GM19240 (cell line): ENCODE results near the gene FXR2.
A peak's percentile ranks its signal among the peaks of the same experiment; 100 is the strongest.
"Not testable (repeated sequence)": the region's sequence is repeated elsewhere in the genome, so short reads cannot be mapped to it uniquely, and the experiment has no call there.

Source experiments
- DNase-seq: peaks from one replicate; pipeline ENCODE4 v3.0.0; 2011; ENCODE audit warnings: low spot score; ENCODE audit not compliant: insufficient read length

FXR2 gene

GRCh38 chr17:7614425-7615264, at the start of gene FXR2:
FXR2 (minus strand) TSS chr17:7614897; CDS start chr17:7614532, 365 bp downstream.
- DNase-seq: peak; percentile 90

- no peak for DNase-seq
These were observed 42.4 kb upstream of the FXR2 start for GRCh38 chr17:7656958-7657609.

- no peak for DNase-seq
These were observed 40.8 kb upstream of the FXR2 start for GRCh38 chr17:7655541-7655840.

GRCh38 chr17:7654832-7655540, 40.3 kb upstream of the FXR2 start:
- DNase-seq: no peak

- no peak for DNase-seq
These were observed 38.0 kb upstream of the FXR2 start for GRCh38 chr17:7652388-7653356.

- no peak for DNase-seq
These were observed 37.1 kb upstream of the FXR2 start for GRCh38 chr17:7651665-7652387.

- DNase-seq: no peak
These were observed 36.5 kb upstream of the FXR2 start for GRCh38 chr17:7651097-7651664.

GRCh38 chr17:7650509-7651096, 35.9 kb upstream of the FXR2 start, which contains the start of gene ATP1B2:
ATP1B2 (plus strand) TSS chr17:7650926; CDS start chr17:7651519, 593 bp downstream.
- peak; percentile 41 for DNase-seq

GRCh38 chr17:7647018-7647417, 32.3 kb upstream of the FXR2 start:
- no peak for DNase-seq

- no peak for DNase-seq
These were observed 31.8 kb upstream of the FXR2 start for GRCh38 chr17:7646457-7646856.

GRCh38 chr17:7644775-7645174, 30.1 kb upstream of the FXR2 start:
- DNase-seq: no peak

GRCh38 chr17:7641635-7642034, 26.9 kb upstream of the FXR2 start:
- DNase-seq: not testable (repeated sequence)

GRCh38 chr17:7640783-7641182, 26.1 kb upstream of the FXR2 start:
- DNase-seq: no peak

GRCh38 chr17:7636163-7636562, 21.5 kb upstream of the FXR2 start:
- no peak for DNase-seq

- no peak for DNase-seq
These were observed 19.7 kb upstream of the FXR2 start for GRCh38 chr17:7634384-7634783.

- no peak for DNase-seq
These were observed 18.4 kb upstream of the FXR2 start for GRCh38 chr17:7633093-7633492.

- DNase-seq: peak; percentile 60
These were observed 17.8 kb upstream of the FXR2 start for GRCh38 chr17:7632492-7632894.

GRCh38 chr17:7631398-7632380, 17.0 kb upstream of the FXR2 start:
- DNase-seq: no peak
